Suprapubic skin (tissue), 4 donors: ENCODE data around the gene ALDH3B2. TPM values are rescaled to one million over a fixed set of nuclear protein-coding genes. Genes with fewer than 3 reads are reported as not detected.

Experiments used
- DNase-seq, 2 donors: peaks; one replicate each; pipeline ENCODE4 v3.0.0-alpha.2; 2019; ENCODE audit warnings: low spot score in 2 of 2
- H3K27ac ChIP-seq: fragments of 200-600 bp; sonication (generic); one replicate; pipeline ENCODE4 v1.5.1; 2019
- H3K27me3 ChIP-seq: fragments of 200-600 bp; sonication (generic); one replicate; pipeline ENCODE4 v1.5.1; 2019
- H3K36me3 ChIP-seq: fragments of 200-600 bp; sonication (generic); one replicate; pipeline ENCODE4 v1.5.1; 2019
- H3K4me1 ChIP-seq: fragments of 200-600 bp; sonication (generic); one replicate; pipeline ENCODE4 v1.5.1; 2019
- H3K4me3 ChIP-seq: fragments of 200-600 bp; sonication (generic); one replicate; pipeline ENCODE4 v1.5.1; 2019; ENCODE audit warnings: mild to moderate bottlenecking
- H3K9me3 ChIP-seq: fragments of 200-600 bp; sonication (generic); one replicate; pipeline ENCODE4 v1.5.1; 2019
- CTCF ChIP-seq, 2 donors: fragments of 200-600 bp in 1 of 2; fragments of 450-650 bp in 1 of 2; sonication (generic) in 1 of 2; IDR thresholded peaks; one replicate each; pipeline ENCODE4 v1.5.1; 2016 to 2019; ENCODE audit warnings: antibody characterized with exemption in 2 of 2, mild to moderate bottlenecking in 1 of 2, moderate library complexity in 1 of 2
- EP300 ChIP-seq: sonication (generic); formaldehyde crosslinking; IDR thresholded peaks from one replicate; pipeline ENCODE4 v1.6.1; 2017; ENCODE audit warnings: antibody characterized with exemption
- POLR2A ChIP-seq, 2 donors: fragments of 450-650 bp; IDR thresholded peaks; one replicate each; pipeline ENCODE4 v1.6.1; 2017; ENCODE audit warnings: antibody characterized with exemption in 2 of 2, mild to moderate bottlenecking in 2 of 2, moderate library complexity in 2 of 2
- POLR2AphosphoS5 ChIP-seq, 3 donors: sonication (generic); formaldehyde crosslinking; IDR thresholded peaks; one replicate each; pipeline ENCODE4 v1.6.1; 2017; ENCODE audit warnings: antibody characterized with exemption in 3 of 3
- WGBS: methylation state at CpG from one replicate; pipeline ENCODE4 v1.1.5; 2018; 5-methylcytosine and 5-hydroxymethylcytosine counted together
- total RNA-seq, 4 donors: library from RNA; depleted of rRNA; stranded (reverse); fragments of >200 nt; gene quantifications; one replicate each; pipeline ENCODE4 v1.1.0, GENCODE V29; 2016

The ALDH3B2 gene
- total RNA-seq, 4 donors from 2014 or later, result 90.0 to 176 (median 105) TPM

GRCh38 chr11:67668192-67668551 lies 6.3 kb downstream of the ALDH3B2 start:
- peaks cover 6% of the 10 kb centered on the region for H3K27me3 ChIP-seq
- TF ChIP-seq EP300 (no peak), POLR2A (IDR thresholded peaks at IDR 0.05) (no peak), CTCF (IDR thresholded peaks at IDR 0.05) (no peak), POLR2AphosphoS5 (IDR thresholded peaks at IDR 0.05) (no peak)
- no peak overlapping the region for H3K4me3 ChIP-seq
- no peak overlapping the region for H3K27ac ChIP-seq
- H3K4me1 ChIP-seq, result peaks cover 3% of the 10 kb centered on the region
- WGBS, result 71% methylated on average over 5 of the region's 5 CpGs
- H3K36me3 ChIP-seq, result peaks cover 8% of the 10 kb centered on the region
- peak in 1 of 2 donors; percentile 64 for DNase-seq
- no peaks in the 10 kb centered on the region for H3K9me3 ChIP-seq

- Histone ChIP-seq H3K9me3 (no peaks in the 10 kb centered on the region), H3K4me1 (peaks cover 3% of the 10 kb centered on the region), H3K27me3 (peaks cover 4% of the 10 kb centered on the region), H3K27ac (no peak overlapping the region), H3K36me3 (peaks cover 8% of the 10 kb centered on the region), H3K4me3 (no peak overlapping the region)
- 64% methylated on average over 13 of the region's 26 CpGs for WGBS
- DNase-seq, result peak in 1 of 2 donors; percentile 71
- no peak for TF ChIP-seq POLR2AphosphoS5 (IDR thresholded peaks at IDR 0.05)
- TF ChIP-seq POLR2A (IDR thresholded peaks at IDR 0.05), result no peak
- no peak for TF ChIP-seq CTCF (IDR thresholded peaks at IDR 0.05)
- TF ChIP-seq EP300, result no peak
These were observed 6.8 kb downstream of the ALDH3B2 start for GRCh38 chr11:67667490-67668191.

GRCh38 chr11:67666676-67667489 lies 7.5 kb downstream of the ALDH3B2 start:
- H3K27ac ChIP-seq, result no peak overlapping the region
- no peak for TF ChIP-seq CTCF (IDR thresholded peaks at IDR 0.05)
- no peak for TF ChIP-seq POLR2AphosphoS5 (IDR thresholded peaks at IDR 0.05)
- no peak for TF ChIP-seq EP300
- TF ChIP-seq POLR2A (IDR thresholded peaks at IDR 0.05), result no peak
- DNase-seq, result peak in 1 of 2 donors; percentile 63

DNA sequence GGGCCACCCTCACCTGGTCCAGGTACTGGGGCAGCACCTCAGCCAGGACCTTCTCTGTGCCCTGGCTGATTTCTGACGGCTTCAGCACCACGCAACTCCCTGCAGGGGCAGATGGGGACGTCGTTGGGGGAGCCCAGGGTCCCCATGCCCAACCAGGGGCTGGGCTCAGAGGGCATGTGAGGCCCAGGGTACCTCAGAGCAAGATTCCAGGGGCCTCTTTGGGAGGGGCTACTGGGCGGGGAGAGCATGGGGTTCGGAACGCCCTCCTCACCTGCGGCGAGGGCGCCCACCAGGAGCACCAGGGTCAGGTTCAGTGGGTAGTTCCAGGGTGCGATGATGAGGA lies 8.1 kb downstream of the ALDH3B2 start:
- no peak overlapping the region for H3K27ac ChIP-seq
- DNase-seq, result peak in 1 of 2 donors; percentile 60
- no peak overlapping the region for H3K4me3 ChIP-seq
- peaks cover 8% of the 10 kb centered on the region for H3K36me3 ChIP-seq
- H3K4me1 ChIP-seq, result peaks cover 3% of the 10 kb centered on the region
- no peak for TF ChIP-seq POLR2A (IDR thresholded peaks at IDR 0.05)
- no peak for TF ChIP-seq CTCF (IDR thresholded peaks at IDR 0.05)
- TF ChIP-seq POLR2AphosphoS5 (IDR thresholded peaks at IDR 0.05), result no peak
- TF ChIP-seq EP300, result no peak
- no CpG with 5 or more reads among the region's 11 CpGs for WGBS
- no peaks in the 10 kb centered on the region for H3K27me3 ChIP-seq
- H3K9me3 ChIP-seq, result no peaks in the 10 kb centered on the region

More at GRCh38 chr11:67666676-67667489, 7.5 kb downstream of the ALDH3B2 start:
- WGBS, result 55% methylated on average over 9 of the region's 20 CpGs
- Histone ChIP-seq H3K9me3 (no peaks in the 10 kb centered on the region), H3K4me3 (no peak overlapping the region), H3K27me3 (no peaks in the 10 kb centered on the region), H3K36me3 (peaks cover 8% of the 10 kb centered on the region), H3K4me1 (peaks cover 3% of the 10 kb centered on the region)
